NCI-H2227 (cell line): Measurements from ENCODE around the gene WEE2.
"Not testable (repeated sequence)": the region's sequence is repeated elsewhere in the genome, so short reads cannot be mapped to it uniquely, and the experiment has no call there.

ENCODE experiments used
- DNase-seq: peaks from one replicate; lab custom pipeline; 2025; ENCODE audit not compliant: unreplicated experiment; lab: John Stamatoyannopoulos, UW

Gene WEE2

DNA sequence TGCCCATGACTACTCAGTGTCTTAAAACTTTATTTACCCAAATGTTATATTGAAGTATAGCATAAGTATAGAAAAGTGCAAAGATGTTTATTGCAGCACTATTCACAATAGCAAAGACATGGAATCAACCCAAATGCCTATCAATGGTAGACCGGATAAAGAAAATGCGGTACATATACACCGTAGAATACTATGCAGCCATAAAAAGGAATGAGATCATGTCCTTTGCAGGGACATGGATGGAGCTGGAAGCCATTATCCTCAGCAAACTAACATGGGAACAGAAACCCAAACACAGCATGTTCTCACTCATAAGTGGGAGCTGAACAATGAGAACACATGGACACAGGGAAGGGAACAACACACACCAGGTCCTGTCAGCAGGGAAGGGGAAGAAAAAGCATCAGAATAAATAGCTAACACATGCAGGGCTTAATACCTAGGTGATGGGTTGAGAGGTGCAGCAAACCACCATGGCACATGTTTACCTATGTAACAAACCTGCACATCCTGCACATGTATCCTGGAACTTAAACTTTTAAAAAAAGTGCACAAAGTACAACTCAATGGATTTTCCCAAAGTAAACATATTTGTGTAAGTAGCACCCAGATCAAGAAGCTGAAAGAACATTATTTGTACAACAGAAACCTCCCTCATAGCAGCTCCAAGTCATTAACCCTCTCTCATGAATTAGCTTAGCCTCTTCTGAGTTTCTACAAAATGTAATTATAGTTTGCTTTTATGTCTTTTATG lies 18.9 kb upstream of the WEE2 start:
- not testable (repeated sequence) for DNase-seq

DNA sequence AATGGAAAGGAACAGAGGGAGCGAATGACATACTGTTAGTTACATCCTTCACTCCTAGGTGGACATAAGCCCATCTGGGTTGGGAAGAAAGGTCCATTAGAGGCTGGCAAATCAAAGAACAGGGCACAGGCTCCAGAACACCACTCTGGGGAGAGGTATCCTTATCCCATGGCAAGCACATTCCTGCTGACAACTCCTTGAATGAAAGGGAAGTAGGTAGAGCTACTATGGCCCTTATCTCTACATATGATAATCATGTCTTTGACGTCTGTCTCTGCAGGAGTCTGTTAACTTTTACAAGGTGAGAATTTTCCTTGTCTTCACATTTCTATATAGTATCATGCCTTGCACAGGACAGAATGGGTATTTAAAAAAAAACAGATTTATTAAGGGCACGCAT lies 16.6 kb upstream of the WEE2 start:
- DNase-seq: no peak

DNA sequence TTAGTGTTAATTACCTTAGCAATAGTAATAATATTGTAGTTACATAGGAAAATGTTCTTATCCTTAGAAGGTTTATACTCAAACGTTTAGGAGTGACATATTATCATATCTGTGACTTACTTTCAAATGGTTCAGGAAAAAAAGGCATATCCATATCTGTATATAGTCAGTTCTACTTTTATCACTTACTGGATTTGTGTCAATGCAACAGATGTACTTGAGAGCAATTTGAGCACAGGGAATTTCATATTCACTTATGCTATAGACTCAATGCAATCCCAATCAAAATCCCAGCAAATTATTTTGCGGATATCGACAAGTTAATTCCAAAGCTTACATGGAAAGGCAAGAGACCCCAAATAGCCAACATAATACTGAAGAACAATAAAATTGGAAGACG lies 16.2 kb upstream of the WEE2 start:
- DNase-seq: no peak

DNA sequence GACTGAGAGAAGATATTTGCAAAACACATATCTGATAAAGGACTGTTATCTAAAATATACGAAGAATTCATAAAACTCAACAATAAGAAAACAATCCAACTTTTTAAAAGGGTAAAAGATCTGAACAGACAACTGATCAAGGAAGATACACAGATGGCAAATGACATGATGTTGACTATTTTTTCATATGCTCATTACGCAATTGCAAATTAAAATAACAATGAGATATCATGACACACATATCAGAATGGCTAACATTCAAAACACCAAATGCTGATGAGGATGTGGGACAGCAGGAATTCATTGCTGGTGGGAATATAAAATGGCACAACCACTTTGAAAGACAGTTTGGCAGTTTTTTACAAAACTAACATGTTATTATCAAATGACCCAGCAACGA lies 15.1 kb upstream of the WEE2 start:
- no peak for DNase-seq

DNA sequence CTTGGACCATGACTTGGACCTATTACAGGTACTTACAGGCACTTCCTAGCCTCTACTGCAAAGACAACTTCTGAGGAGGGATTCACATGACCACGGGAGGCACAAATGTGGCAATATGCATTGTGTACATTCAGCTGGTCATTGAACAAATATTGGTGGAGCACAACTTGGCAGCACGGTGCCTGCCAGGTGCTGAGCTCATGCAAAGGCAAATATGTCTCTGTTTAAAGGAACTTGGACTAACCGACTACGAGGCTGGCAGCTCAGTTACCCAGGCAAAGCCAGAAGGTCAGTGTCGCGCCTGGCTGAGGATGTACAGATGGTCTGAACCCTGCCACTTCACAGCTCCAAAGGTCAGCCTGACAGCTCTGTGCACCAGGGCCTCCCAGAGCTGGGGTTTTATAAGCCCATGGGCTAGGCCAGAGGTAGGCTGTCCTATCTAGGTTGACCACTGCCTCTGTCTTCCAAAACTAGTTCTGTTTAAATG lies 12.3 kb upstream of the WEE2 start:
- DNase-seq: no peak

DNA sequence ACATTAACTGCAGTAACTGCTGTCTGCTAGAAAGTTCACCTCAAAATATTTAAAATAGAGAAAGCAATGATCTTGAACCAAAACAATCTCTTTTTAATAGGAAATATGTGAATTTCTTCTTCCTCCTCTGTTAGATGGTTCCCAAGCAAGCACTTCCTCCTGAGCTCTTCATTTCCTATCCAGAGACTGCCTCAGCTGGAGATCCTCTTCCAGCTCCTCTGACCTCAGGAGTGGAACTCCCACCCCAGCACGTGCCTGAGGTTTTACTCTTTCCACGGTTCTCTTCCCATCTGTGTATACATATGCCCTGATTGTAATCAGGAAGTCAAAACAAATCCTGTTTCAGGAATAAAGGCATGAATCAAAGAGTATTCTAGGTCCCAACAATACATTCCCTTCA lies 11.8 kb upstream of the WEE2 start:
- DNase-seq: no peak

DNA sequence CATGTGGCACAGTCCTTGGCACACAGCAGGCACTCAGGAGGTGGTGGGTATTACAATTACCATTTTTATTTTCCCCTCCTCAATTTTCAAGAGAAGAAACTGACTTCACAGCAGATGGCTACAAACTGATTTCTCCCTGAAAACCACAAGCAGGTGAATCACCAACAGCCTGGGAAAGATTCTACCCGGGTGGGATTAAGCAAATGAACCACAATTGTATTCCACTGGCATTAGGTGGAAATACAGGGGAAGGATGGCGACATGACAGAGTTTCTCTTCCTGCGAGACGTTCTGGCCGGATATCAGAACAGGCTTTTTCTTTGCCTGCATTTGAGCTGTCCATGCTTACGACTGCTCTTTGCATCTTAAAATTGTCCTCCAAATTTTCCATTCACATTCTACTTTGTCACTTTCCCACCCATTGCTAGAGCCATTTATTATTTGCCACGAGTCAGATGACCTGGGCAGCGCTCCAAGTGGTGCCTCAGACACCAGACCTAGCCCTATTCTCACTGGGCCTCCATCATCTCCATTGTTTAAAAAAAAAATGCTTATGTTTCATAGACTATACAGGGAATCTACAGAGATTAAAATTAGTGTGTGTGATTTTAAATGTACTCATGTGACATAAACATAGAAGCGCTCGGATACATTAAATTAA lies 10.8 kb upstream of the WEE2 start:
- no peak for DNase-seq

DNA sequence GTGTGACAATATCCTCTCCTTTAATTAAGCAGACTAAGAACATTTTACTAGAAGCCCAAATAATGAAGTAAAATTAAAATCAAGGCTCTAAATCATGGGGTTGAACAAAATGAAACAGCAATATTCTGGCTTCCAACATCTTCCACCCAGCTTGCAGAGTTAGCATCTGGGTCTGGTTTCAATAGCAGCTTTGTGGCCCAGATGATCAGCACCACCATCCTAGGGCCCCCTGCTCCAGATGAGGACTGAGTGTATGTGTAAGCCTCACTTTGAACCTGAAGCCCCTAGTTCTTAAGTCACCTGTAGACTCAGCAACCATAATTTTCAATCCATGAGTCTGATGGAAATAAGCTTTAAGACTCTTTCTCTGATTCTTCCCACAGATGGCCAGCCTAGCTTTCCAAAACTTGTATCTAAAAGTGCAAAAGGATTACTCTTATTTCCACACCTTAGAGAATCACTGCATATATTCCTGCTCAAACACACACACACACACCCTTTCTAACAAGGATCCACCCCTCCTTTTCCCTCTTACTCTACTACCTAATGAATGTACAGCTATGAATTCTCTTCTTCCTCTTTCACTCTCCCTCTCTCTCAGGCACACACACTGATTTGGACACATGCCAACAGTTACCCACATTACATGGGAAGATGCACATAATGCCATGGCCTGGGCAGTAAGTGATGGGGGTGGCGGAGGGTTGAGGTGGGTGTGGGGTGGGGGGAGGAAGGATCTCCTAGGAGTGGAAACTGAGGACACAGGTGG lies 9.7 kb upstream of the WEE2 start:
- no peak for DNase-seq

DNA sequence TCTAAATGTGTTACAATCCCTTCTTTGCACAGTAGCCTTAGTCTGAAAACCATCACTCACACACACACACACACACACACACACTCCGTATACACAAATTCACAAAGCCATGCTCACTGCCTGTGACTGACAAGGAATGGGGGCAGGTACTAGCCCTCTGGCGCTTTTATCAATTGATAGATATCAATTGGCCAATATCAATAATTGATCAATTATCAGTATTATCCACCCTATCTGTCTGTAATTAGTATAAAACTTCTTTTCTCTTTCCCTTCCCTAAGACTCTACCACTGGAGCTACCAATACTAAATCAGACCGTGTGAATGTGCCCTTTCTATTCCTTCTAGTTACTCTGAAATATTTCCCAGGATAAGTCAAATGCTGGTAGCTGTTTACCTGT lies 8.3 kb upstream of the WEE2 start:
- DNase-seq: no peak

DNA sequence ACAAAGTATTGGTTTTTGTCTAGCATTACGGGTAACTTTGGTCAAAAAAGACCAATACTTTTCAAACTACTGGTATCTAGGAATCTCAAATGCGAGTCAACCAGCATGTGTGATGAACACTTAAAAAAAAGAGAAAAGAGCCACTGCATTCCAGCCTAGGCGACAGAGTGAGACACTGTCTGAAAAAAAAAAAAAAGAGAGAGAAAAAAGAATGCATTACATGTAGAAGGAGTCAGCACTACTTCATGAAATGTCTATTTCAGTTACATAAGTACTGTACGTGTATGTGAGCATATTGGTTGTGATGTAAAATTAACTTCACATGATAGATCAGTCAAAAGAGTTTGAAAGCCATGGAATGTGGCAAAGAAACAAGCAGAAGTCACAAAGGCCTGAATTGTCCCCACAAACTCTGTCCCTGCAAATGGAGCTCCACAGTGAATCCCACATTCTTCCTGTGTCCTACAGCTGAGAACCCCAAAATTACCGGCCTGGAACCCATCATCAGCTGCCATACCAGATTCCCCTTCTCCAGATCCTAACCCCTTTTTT lies 7.8 kb upstream of the WEE2 start:
- DNase-seq: no peak

DNA sequence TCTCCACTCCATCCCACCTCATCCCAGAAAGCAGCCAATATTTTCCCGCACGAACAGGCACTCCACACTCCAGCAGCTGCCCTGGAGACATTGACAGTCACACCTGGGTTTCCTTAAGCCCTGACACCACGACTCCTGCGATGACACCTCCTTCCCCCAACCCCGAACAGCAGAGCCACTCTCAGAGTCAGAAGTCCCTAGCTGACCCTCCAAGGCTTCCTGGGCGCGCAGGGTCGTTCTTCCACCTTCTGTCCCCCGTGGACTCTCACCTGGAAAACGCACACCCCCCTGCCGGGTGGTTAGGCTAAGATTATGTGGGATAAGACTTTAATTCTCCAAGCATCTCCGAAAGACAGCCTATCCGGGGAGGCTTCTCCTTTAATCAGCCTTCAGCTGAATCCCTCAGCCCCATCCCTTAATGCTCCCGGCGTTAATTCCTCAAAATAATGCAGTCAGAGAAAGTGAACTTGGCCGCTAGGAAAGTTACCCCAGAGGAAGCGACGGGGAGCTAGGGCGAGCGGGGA lies 7.2 kb upstream of the WEE2 start:
- no peak for DNase-seq

DNA sequence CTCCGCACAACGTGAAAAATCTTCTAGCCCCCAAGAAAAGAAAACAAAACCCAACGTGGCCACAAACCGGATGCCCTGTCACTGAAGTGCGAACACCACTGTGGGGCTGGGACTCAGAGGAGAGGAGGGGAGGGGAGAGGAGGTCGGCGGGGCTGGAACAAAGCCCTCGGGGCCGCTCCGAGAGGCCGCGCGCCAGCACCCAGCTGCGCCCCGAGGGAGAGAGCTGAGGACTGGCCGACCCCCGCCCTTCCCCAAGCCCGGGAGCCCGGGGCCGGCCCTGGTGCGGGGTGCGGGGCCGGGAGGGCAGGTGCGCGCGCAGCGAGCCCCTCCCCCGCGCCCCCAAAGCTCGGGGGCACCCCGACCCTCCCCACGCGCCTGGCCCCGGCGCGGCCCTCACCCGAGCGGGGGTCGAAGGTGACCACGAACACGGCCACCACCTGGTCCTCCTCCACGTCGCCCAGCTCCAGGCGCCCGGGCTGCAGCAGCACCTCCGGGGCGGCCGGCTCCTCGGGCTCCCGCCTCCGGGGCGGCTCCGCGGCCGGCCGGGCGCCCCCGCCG lies 6.6 kb upstream of the WEE2 start:
- DNase-seq: peak; percentile 58

DNA sequence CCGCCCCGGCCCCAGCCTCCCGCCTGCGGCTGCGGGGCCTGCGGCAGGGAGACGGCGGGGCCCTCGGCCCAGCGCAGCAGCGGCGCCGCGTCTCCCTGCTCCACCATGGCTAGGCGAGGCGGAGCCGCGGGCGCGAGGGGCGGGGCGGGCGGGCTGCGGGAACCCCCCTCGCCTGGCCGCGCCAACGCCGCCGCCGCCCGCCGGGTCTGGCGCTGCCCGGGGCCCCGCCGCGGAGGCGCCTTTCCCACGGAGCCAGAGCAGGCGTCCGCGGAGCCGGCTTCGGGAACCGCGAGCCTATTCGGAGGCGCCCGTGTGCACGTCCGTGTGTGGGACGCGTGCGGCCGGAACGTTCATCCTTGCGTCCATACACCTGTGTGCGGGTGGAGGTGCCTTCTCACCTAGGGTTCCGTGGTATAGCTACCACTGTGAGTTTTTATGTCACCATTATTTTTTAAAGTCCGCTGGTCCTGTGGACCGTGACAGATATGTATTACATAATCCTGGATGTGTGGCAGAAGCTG lies 6.0 kb upstream of the WEE2 start, which contains the start of gene DENND11:
Gene DENND11, minus strand, starts transcription at position 120 of the 521 bp plus-strand sequence. Its CDS starts 13 bp downstream, at position 107.
- peak; percentile 74 for DNase-seq

DNA sequence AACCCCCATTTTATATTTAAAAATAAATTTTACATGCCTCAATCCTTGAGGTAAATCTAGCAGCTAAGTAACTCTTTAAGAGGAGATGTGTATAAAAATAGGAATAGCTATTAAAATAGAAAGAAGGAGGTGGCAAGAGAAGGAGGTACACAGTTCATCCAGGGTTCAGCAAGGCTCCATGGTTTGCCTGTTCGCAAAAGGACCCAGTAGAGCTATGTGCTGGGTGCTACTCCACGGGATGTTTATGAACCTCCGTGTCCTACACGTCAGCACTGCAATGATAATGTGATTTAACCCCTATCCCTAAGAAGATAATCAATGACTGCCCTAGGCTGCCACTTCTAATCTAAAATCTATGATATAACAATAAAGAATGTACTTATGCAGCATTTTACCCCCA lies 5.3 kb upstream of the WEE2 start:
- DNase-seq: no peak

DNA sequence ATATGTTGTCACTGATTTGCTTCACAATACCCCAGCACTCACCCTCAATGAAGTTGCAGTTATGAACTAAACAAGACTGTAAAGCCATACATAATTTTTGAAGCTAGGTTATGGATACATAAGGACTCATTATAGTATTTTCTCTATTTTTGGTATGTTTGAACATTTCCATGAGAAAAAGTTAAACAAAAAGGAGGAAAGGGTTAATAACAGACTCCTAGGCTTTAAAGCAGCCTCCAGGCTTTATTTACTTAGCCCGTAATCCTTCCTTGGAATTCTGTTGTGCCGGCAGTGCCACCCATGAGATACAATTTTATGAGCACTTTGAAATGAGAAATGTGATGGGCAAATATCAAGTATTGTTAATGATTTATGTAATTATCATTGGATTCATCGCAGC lies 4.0 kb upstream of the WEE2 start:
- no peak for DNase-seq

DNA sequence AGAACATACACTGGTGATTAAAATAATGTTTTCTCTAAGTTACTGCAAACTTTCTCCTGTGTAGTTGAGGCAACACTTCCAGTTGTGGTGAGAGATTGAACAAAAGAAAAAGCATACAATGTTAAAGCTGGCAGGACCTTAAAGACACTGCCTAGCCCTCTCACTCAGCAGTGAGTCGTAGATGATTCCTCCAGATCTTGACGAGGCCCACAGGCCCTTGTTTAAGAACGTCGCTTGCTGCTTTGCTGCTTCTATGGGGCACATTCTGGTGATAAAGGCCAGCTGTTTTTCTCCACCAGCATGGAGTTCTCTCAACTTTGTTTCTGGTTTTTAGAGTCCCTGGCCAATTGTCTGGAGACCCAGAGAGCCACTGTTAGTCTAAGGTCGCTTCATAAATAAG lies 3.4 kb upstream of the WEE2 start:
- DNase-seq: no peak

DNA sequence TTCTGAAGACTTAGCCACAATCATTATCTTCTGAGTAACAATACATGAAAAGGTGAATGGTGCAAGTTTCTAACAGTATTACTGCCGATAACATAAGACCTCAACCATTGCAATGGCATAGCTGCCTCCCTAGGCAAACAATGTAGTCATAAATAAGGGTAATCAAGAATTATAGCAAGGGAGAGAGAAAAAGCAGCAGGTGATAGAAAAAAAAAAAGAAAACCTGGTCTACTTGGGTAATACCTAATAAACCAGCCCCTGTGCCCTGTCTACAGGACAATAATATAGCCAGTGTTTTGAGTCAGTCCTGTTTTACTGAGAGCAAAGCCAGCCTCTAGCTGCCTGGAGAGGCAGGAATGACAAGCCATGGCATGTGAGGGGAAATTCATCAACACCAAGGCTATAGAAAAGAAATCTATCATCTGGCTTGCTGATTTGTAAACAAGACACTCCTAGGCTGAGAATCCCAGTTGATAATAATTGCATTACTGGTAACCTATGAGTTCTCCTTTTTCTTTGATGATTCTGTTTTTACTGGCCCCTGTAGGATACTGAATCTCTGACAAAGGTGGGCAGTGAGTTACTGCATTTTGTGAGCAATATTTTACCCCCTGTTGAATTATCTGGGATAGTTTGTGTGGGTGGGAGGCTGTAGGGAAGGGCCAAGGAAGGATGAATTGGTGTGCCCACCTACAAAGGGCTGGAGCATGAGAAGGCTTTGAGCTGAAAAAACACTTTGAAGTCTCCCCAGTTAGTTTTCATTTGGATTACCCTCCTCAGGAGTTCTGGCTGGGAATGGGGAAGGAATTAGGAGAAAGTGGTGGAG lies 1.7 kb upstream of the WEE2 start:
- no peak for DNase-seq

DNA sequence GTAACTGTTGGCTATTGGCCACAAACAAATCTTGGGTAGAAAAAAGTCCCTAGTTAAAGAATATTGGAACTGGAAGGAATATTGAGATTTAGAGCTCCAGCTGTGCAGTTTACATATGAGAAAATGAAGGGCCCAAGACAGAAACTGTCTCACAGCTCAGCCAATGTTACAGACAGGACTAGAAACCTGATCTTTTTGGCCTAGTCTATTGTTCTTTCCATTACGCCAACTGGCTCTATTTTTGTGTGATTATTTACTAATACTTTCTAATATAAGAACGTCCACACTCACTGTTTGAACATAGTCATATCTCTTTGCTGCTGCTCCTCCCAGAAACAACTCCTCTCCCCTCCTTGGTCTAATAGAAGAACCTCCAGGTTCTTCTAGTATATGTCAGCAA lies 1.2 kb downstream of the WEE2 start:
- DNase-seq: no peak

DNA sequence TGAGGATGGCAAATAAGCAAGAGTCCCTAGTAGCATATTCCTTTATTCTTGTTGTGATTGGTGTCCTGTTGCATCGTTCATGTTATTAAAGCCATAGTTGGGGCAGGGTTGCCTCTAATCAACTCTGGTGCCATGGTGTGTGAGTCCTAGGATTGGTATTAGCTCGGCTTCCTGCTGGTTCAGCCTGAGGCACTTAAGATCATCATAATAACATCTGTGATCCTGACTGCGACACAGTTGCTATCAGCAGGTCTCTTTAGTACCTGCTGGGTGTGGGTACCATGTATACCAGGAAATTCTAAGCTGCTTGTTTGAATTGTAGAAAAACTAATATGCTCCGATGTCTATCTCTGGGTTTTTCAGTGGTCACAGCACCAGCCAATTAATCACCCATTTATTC lies 1.6 kb downstream of the WEE2 start:
- no peak for DNase-seq

DNA sequence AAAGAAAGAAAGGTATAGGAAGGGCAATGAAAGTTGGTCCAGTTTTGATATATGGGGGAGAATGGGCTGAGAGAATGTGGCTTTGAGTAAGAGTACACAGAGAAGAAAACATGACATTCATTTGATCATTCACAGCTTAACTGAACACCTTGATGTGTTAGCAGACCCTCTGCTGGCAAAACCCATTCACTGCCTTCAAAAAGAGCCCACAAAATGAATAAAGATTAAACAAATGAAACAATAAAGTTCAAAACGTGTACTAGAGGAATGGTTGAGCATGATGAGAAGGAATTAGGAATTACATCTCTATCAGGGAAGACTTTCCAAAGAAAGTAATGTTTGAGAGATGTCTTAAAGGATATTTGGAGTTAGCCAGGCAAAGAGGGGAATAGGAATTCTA lies 2.1 kb downstream of the WEE2 start:
- DNase-seq: no peak
